ENCODE results near the gene DIAPH1. TPM values are rescaled to one million over a fixed set of nuclear protein-coding genes. Genes with fewer than 3 reads are reported as not detected.
"Not testable (repeated sequence)": the region's sequence is repeated elsewhere in the genome, so short reads cannot be mapped to it uniquely, and the experiment has no call there.

Gene DIAPH1
- total RNA-seq, 1 donor from 2014 or later = 136 TPM

GRCh38 chr5:141617682-141618029, 1.1 kb downstream of the DIAPH1 start:
- no peak for DNase-seq
- no peak for TF ChIP-seq CTCF (IDR thresholded peaks at IDR 0.05)
- Mint-ChIP-seq H3K4me3 (peak overlapping the region; percentile 93), H3K4me1 (peaks cover 66% of the 10 kb centered on the region), H3K27ac (peak overlapping the region; percentile 92), H3K36me3 (ENCODE audit: low read depth) (peaks cover 25% of the 10 kb centered on the region), H3K9me3 (no peaks in the 10 kb centered on the region), H3K27me3 (no peaks in the 10 kb centered on the region)
- ChIA-PET CTCF (interaction anchor here (1.4 to 12.8 kb wide), 5 partner anchors 11 to 351 kb away, joined by 3 to 315 read pairs (median 41); partner anchors contain the start of gene RNF14), POLR2A (interaction anchor here (0.6 to 6.9 kb wide), 9 partner anchors 10 to 494 kb away, joined by 3 to 95 read pairs (median 11); partner anchors contain the start of genes DELE1, FCHSD1, HDAC3 and RELL2)
- ATAC-seq (ENCODE audit: low read depth) = no peak
- intact Hi-C loops (cut with micrococcal nuclease) = loop anchor here (2.0 to 5.0 kb wide), 3 partner anchors 53 to 297 kb away; partner anchors contain the start of gene TAF7

- DNase-seq = no peak
- peaks cover 28% of the 10 kb centered on the region for H3K36me3 Mint-ChIP-seq (ENCODE audit: low read depth)
- intact Hi-C loops (cut with micrococcal nuclease) = loop anchor here (5.0 kb wide), 1 partner anchor 105 kb away; no protein-coding TSS in a partner anchor
Observed at GRCh38 chr5:141617128-141617527, 1.7 kb downstream of the DIAPH1 start.

GRCh38 chr5:141615991-141616720, 2.6 kb downstream of the DIAPH1 start:
- TF ChIP-seq CTCF (IDR thresholded peaks at IDR 0.05) = no peak
- peak overlapping the region; percentile 93 for H3K4me3 Mint-ChIP-seq
- ChIA-PET POLR2A (interaction anchor here (0.6 to 6.9 kb wide), 6 partner anchors 8 to 339 kb away, joined by 6 to 95 read pairs (median 14); partner anchors contain the start of genes HDAC3 and RELL2), CTCF (interaction anchor here (0.7 to 12.8 kb wide), 8 partner anchors 10 to 353 kb away, joined by 3 to 315 read pairs (median 6); partner anchors contain the start of genes HDAC3, RELL2 and RNF14)
- H3K9me3 Mint-ChIP-seq = no peaks in the 10 kb centered on the region
- DNase-seq (no peak), ATAC-seq (ENCODE audit: low read depth) (no peak)
- H3K27ac Mint-ChIP-seq = peak overlapping the region; percentile 92
- H3K4me1 Mint-ChIP-seq = peaks cover 68% of the 10 kb centered on the region
- intact Hi-C loops (cut with micrococcal nuclease) = loop anchor here (5.0 kb wide), 1 partner anchor 104 kb away; no protein-coding TSS in a partner anchor
- no peaks in the 10 kb centered on the region for H3K27me3 Mint-ChIP-seq
- H3K36me3 Mint-ChIP-seq (ENCODE audit: low read depth) = peaks cover 25% of the 10 kb centered on the region

More at GRCh38 chr5:141617128-141617527, 1.7 kb downstream of the DIAPH1 start:
- Mint-ChIP-seq H3K27ac (peak overlapping the region; percentile 92), H3K4me3 (peak overlapping the region; percentile 93), H3K4me1 (peaks cover 65% of the 10 kb centered on the region), H3K27me3 (no peaks in the 10 kb centered on the region), H3K9me3 (no peaks in the 10 kb centered on the region)
- ATAC-seq (ENCODE audit: low read depth) = no peak
- ChIA-PET CTCF (interaction anchor here (0.7 to 12.8 kb wide), 7 partner anchors 11 to 352 kb away, joined by 3 to 315 read pairs (median 7); partner anchors contain the start of genes HDAC3, RELL2 and RNF14), POLR2A (interaction anchor here (0.6 to 6.9 kb wide), 8 partner anchors 9 to 34 kb away, joined by 3 to 95 read pairs (median 10); partner anchors contain the start of genes FCHSD1, HDAC3 and RELL2)
- TF ChIP-seq CTCF (IDR thresholded peaks at IDR 0.05) = no peak

GRCh38 chr5:141613344-141613743, 5.5 kb downstream of the DIAPH1 start:
- H3K4me1 Mint-ChIP-seq = peaks cover 81% of the 10 kb centered on the region
- peaks cover 27% of the 10 kb centered on the region for H3K36me3 Mint-ChIP-seq (ENCODE audit: low read depth)
- no peak for TF ChIP-seq CTCF (IDR thresholded peaks at IDR 0.05)
- no peaks in the 10 kb centered on the region for H3K9me3 Mint-ChIP-seq
- H3K4me3 Mint-ChIP-seq = no peak overlapping the region
- intact Hi-C loops (cut with micrococcal nuclease) = no loop called here
- CTCF ChIA-PET = interaction anchor here (12.8 kb wide), 1 partner anchor 21 kb away, joined by 315 read pairs; no protein-coding TSS in a partner anchor
- H3K27ac Mint-ChIP-seq = peak overlapping the region; percentile 56
- ATAC-seq (ENCODE audit: low read depth) (no peak), DNase-seq (no peak)
- POLR2A ChIA-PET = interaction anchor here (0.5 kb wide), 1 partner anchor 345 kb away, joined by 8 read pairs; no protein-coding TSS in a partner anchor
- H3K27me3 Mint-ChIP-seq = no peaks in the 10 kb centered on the region

GRCh38 chr5:141611289-141611688, 7.5 kb downstream of the DIAPH1 start:
- DNase-seq (no peak), ATAC-seq (ENCODE audit: low read depth) (no peak)
- Mint-ChIP-seq H3K4me1 (peaks cover 80% of the 10 kb centered on the region), H3K27me3 (no peaks in the 10 kb centered on the region), H3K36me3 (ENCODE audit: low read depth) (peaks cover 24% of the 10 kb centered on the region), H3K4me3 (no peak overlapping the region), H3K9me3 (no peaks in the 10 kb centered on the region), H3K27ac (no peak overlapping the region)
- intact Hi-C loops (cut with micrococcal nuclease) = no loop called here
- no peak for TF ChIP-seq CTCF (IDR thresholded peaks at IDR 0.05)
- CTCF ChIA-PET = interaction anchor here (12.8 kb wide), 1 partner anchor 19 kb away, joined by 315 read pairs; no protein-coding TSS in a partner anchor
- POLR2A ChIA-PET = no interaction called here

- ATAC-seq (ENCODE audit: low read depth); H3K4me3 Mint-ChIP-seq; DNase-seq; H3K9me3 Mint-ChIP-seq; H3K27me3 Mint-ChIP-seq; intact Hi-C loops (cut with micrococcal nuclease): not testable (repeated sequence)
- Mint-ChIP-seq H3K27ac (peak overlapping the region; percentile 32), H3K4me1 (peaks cover 84% of the 10 kb centered on the region), H3K36me3 (ENCODE audit: low read depth) (peaks cover 24% of the 10 kb centered on the region)
- ChIA-PET POLR2A (interaction anchor here (0.6 to 5.7 kb wide), 2 partner anchors 8 to 18 kb away, joined by 3 to 63 read pairs; partner anchors contain the start of gene DIAPH1), CTCF (interaction anchor here (1.5 to 5.2 kb wide), 2 partner anchors 9 to 18 kb away, joined by 4 to 32 read pairs; partner anchors contain the start of gene DIAPH1)
Observed at GRCh38 chr5:141609921-141610320, 8.9 kb downstream of the DIAPH1 start.

Data from activated B cell treated with CpG ODN at 0.5 μM for 24 hours (primary cell).